GM12872 (cell line): ENCODE data around the gene IL17RE.

Experiments
- CTCF ChIP-seq: IDR thresholded peaks from 3 replicates; pipeline ENCODE4 v1.5.1; 2011; ENCODE audit warnings: low read depth, mild to moderate bottlenecking, low read length, moderate library complexity; ENCODE audit not compliant: insufficient read depth

Gene IL17RE

GRCh38 chr3:9912294-9912935 is 9.8 kb downstream of the IL17RE start:
- no peak for TF ChIP-seq CTCF

- no peak for TF ChIP-seq CTCF
Observed at GRCh38 chr3:9913601-9914000, 11.0 kb downstream of the IL17RE start.

- TF ChIP-seq CTCF, result no peak
Observed at GRCh38 chr3:9914011-9914410, 11.4 kb downstream of the IL17RE start.

- TF ChIP-seq CTCF, result no peak
Observed at GRCh38 chr3:9914559-9915253, 12.1 kb downstream of the IL17RE start.

GRCh38 chr3:9915254-9916141 is 12.8 kb downstream of the IL17RE start:
- TF ChIP-seq CTCF, result no peak

- no peak for TF ChIP-seq CTCF
Observed at GRCh38 chr3:9916346-9916733, 13.7 kb downstream of the IL17RE start.
